Suprapubic skin (tissue), 4 donors: ENCODE measurements around the gene DARS1.

ENCODE experiments used
- CTCF ChIP-seq, 2 donors: fragments of 200-600 bp in 1 of 2; fragments of 450-650 bp in 1 of 2; sonication (generic) in 1 of 2; IDR thresholded peaks; one replicate each; pipeline ENCODE4 v1.5.1; 2016 to 2019; ENCODE audit warnings: antibody characterized with exemption in 2 of 2, mild to moderate bottlenecking in 1 of 2, moderate library complexity in 1 of 2
- POLR2A ChIP-seq, 2 donors: fragments of 450-650 bp; IDR thresholded peaks; one replicate each; pipeline ENCODE4 v1.6.1; 2017; ENCODE audit warnings: antibody characterized with exemption in 2 of 2, mild to moderate bottlenecking in 2 of 2, moderate library complexity in 2 of 2
- POLR2AphosphoS5 ChIP-seq, 3 donors: sonication (generic); formaldehyde crosslinking; IDR thresholded peaks; one replicate each; pipeline ENCODE4 v1.6.1; 2017; ENCODE audit warnings: antibody characterized with exemption in 3 of 3

DNA sequence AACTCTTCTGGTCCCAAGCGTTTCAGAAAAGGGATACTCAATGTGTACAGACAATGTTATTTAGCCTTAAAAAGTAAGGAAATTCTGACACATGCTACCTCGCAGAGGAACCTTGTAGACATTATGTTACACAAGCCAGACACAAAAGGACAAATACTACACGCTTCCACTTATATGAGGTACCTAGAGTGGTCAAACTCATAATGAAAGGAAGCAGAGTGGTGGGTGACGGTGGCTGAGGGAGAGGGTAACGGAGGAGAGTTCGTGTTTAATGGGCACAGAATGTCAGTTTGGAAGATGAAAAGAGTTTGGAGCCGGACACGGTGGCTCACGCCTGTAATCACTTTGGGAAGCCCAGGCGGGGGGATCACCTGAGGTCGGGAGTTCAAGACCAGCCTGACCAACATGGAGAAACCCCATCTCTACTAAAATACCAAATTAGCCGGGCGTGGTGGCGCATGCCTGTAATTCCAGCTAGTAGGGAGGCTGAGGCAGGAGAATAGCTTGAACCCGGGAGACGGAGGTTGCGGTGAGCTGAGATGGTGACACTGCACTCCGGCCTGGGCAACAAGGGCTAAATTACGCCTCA, 110.6 kb downstream of the DARS1 start:
- TF ChIP-seq CTCF (IDR thresholded peaks at IDR 0.05): no peak
- TF ChIP-seq POLR2AphosphoS5 (IDR thresholded peaks at IDR 0.05): no peak
- TF ChIP-seq POLR2A (IDR thresholded peaks at IDR 0.05): no peak
